HG03439 (cell line): Measurements from ENCODE around the gene FAM53C.
"Not testable (repeated sequence)": the region's sequence is repeated elsewhere in the genome, so short reads cannot be mapped to it uniquely, and the experiment has no call there.

ENCODE experiments used
- ATAC-seq: cut with Tn5 transposase; IDR thresholded peaks from one replicate; pipeline ENCODE4 v1.9.1; 2021; ENCODE audit warnings: mild to moderate bottlenecking, moderate library complexity; ENCODE audit not compliant: unreplicated experiment

FAM53C gene

GRCh38 chr5:138389911-138390310, 51.8 kb downstream of the FAM53C start:
- not testable (repeated sequence) for ATAC-seq

GRCh38 chr5:138391859-138392386, 53.9 kb downstream of the FAM53C start:
- ATAC-seq: no peak
